ENCODE data around the gene CAMK1D. TPM values are rescaled to one million over a fixed set of nuclear protein-coding genes. Genes with fewer than 3 reads are reported as not detected.

Gene CAMK1D
- total and polyA plus RNA-seq, 3 donors from 2014 or later = 10.0 to 14.5 (median 14.0) TPM

DNA sequence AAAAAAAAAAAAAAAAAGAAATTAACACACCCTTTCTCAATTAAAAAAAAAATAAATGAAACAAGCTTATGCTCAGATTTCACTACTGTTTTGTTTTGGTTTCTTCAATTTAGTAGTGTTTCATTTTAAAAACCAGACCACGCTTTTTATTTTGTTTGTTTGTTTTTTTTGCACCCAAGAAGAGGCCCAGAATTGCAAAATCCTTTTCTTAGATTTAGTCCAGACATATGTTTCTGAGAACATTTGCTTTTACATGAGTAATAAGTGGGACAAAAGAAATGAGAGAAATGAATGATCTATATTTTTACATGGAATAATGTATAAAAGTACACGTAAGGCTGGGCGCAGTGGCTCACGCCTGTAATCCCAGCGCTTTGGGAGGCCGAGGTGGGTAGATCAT, 34.5 kb upstream of the CAMK1D start:
- Histone ChIP-seq H3K27me3 (no peaks in the 10 kb centered on the region), H3K4me3 (no peak overlapping the region), H3K27ac (no peak overlapping the region), H3K9me3 (no peaks in the 10 kb centered on the region), H3K36me3 (ENCODE audit: low read depth, missing control alignments) (no peaks in the 10 kb centered on the region), H3K4me1 (no peaks in the 10 kb centered on the region)
- TF ChIP-seq CTCF (IDR thresholded peaks at IDR 0.05) (no peak), POLR2A (IDR thresholded peaks at IDR 0.05) (no peak)
- 87 to 93% methylated on average over 6 of the region's 6 CpGs for WGBS, 2 donors
- DNase-seq = no peak
- intact Hi-C loops (cut with DNase I; ENCODE audit: low total_unique reads) = no loop called here

GRCh38 chr10:12319076-12319475, 30.3 kb upstream of the CAMK1D start:
- H3K4me3 ChIP-seq = no peak overlapping the region
- intact Hi-C loops (cut with DNase I; ENCODE audit: low total_unique reads) = no loop called here
- 92 to 97% methylated on average over 1 of the region's 1 CpG for WGBS, 2 donors
- no peaks in the 10 kb centered on the region for H3K9me3 ChIP-seq
- H3K27me3 ChIP-seq = no peaks in the 10 kb centered on the region
- no peaks in the 10 kb centered on the region for H3K36me3 ChIP-seq (ENCODE audit: low read depth, missing control alignments)
- no peak for TF ChIP-seq POLR2A (IDR thresholded peaks at IDR 0.05)
- no peak for TF ChIP-seq CTCF (IDR thresholded peaks at IDR 0.05)
- no peaks in the 10 kb centered on the region for H3K4me1 ChIP-seq
- no peak for DNase-seq
- no peak overlapping the region for H3K27ac ChIP-seq

- 94 to 97% methylated on average over 4 of the region's 4 CpGs for WGBS, 2 donors
- H3K4me1 ChIP-seq = no peaks in the 10 kb centered on the region
- H3K4me3 ChIP-seq = no peak overlapping the region
- no peaks in the 10 kb centered on the region for H3K9me3 ChIP-seq
- no peaks in the 10 kb centered on the region for H3K27me3 ChIP-seq
- H3K36me3 ChIP-seq (ENCODE audit: low read depth, missing control alignments) = no peaks in the 10 kb centered on the region
- no peak overlapping the region for H3K27ac ChIP-seq
- DNase-seq = no peak
- intact Hi-C loops (cut with DNase I; ENCODE audit: low total_unique reads) = no loop called here
- no peak for TF ChIP-seq CTCF (IDR thresholded peaks at IDR 0.05)
- no peak for TF ChIP-seq POLR2A (IDR thresholded peaks at IDR 0.05)
Observed at GRCh38 chr10:12320892-12321291, 28.5 kb upstream of the CAMK1D start.

DNA sequence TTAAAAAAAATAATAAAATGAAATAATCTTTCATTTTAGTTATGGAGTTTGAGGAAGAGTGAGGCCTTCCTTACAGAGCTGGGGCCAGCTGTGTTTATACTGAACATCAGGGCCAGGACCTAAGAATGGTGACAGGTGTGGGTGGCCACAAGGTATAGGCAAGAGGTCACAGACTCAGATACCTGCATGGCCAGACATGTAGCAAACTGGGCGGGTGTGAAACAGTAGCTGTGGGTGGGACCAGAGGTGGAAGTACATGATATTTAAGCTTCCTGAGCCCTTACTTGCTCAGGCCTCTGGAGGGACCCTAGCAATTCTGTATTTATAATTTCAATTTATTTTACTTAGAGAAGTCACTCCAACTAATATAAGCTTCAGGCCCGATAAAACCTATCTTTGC, 27.7 kb upstream of the CAMK1D start:
- intact Hi-C loops (cut with DNase I; ENCODE audit: low total_unique reads) = no loop called here
- H3K27ac ChIP-seq = no peak overlapping the region
- no peaks in the 10 kb centered on the region for H3K9me3 ChIP-seq
- H3K36me3 ChIP-seq (ENCODE audit: low read depth, missing control alignments) = no peaks in the 10 kb centered on the region
- H3K27me3 ChIP-seq = no peaks in the 10 kb centered on the region
- 92 to 93% methylated on average over 2 of the region's 2 CpGs for WGBS, 2 donors
- no peak for TF ChIP-seq CTCF (IDR thresholded peaks at IDR 0.05)
- TF ChIP-seq POLR2A (IDR thresholded peaks at IDR 0.05) = no peak
- DNase-seq = no peak
- H3K4me3 ChIP-seq = no peak overlapping the region
- no peaks in the 10 kb centered on the region for H3K4me1 ChIP-seq

DNA sequence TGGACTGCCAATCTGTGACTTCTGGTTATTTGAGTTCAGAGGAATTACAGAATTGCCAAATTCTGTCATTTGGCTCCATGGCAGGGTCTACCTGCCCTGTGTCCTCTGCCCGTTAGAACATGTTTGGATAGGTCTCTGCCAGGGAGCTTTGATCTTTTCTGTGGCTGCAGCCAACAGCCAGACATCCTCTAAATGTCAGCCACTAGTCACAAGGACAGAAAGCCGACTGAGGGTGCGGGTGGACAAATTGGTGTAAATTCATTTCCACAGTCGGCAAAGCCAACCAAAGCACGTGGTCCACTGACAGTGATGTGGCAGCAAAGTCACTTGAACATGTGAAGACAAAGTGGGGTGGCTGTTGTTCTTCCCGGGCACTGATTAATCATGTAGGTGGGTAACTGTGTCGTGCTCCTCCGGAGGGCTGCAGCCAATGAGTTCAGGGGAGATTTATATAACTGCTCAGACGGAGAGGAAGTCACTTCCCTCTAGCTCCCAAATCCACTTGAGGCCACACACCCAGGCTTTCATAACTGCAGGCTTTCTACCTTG, 26.7 kb upstream of the CAMK1D start:
- intact Hi-C loops (cut with DNase I; ENCODE audit: low total_unique reads) = no loop called here
- WGBS, 2 donors = 86 to 89% methylated on average over 8 to 9 of the region's 9 CpGs
- no peak for DNase-seq

More for the DNA sequence above, 26.7 kb upstream of the CAMK1D start:
- Histone ChIP-seq H3K9me3 (no peaks in the 10 kb centered on the region), H3K36me3 (ENCODE audit: low read depth, missing control alignments) (no peaks in the 10 kb centered on the region), H3K4me1 (no peaks in the 10 kb centered on the region), H3K27me3 (no peaks in the 10 kb centered on the region), H3K27ac (no peak overlapping the region), H3K4me3 (no peak overlapping the region)
- TF ChIP-seq POLR2A (IDR thresholded peaks at IDR 0.05) = no peak
- no peak for TF ChIP-seq CTCF (IDR thresholded peaks at IDR 0.05)

Measured in testis (tissue), 3 donors.